HG03469 (cell line): ENCODE results near the gene BAIAP2.

ENCODE experiments used
- ATAC-seq: cut with Tn5 transposase; IDR thresholded peaks from one replicate; pipeline ENCODE4 v1.9.1; 2021; ENCODE audit warnings: mild to moderate bottlenecking, moderate library complexity, moderate number of reproducible peaks; ENCODE audit not compliant: unreplicated experiment

The BAIAP2 gene

DNA sequence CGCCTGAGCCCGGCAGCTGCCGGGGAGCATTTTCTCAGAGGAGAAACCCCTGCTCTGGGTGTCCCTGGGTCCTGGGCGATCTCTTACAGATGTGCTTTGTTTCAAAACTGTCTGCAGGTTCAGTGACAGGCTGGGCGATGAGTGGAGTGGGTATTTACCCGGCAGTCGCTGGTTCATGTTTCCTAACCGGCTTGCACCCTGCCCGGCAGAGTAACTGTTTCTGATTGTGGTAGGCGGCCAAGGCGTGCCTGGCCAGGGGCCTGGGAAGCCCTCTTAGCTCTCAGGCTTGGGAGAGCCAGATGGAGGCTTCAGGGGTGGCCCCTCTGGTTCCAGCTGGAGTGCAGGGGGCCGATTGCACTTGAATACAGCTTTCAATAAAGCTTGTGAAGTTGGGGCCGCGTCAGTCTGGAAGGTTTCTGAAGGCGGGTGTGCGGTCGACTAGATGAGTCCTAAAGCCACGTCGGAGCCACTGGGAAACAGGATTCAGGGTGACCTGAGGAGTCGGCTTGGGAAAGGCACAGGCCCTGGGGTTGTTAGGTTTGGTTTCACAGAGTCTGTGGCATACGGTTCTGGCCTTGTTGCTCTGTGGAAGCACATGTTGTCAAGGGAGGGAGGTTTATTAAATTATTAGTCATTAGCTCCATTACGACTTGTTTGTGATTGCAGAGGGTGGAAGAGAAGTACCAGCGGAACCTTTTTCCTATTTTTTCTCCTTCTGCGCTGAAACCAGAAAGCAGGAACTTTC lies 1.4 kb downstream of the BAIAP2 start:
- no peak for ATAC-seq

DNA sequence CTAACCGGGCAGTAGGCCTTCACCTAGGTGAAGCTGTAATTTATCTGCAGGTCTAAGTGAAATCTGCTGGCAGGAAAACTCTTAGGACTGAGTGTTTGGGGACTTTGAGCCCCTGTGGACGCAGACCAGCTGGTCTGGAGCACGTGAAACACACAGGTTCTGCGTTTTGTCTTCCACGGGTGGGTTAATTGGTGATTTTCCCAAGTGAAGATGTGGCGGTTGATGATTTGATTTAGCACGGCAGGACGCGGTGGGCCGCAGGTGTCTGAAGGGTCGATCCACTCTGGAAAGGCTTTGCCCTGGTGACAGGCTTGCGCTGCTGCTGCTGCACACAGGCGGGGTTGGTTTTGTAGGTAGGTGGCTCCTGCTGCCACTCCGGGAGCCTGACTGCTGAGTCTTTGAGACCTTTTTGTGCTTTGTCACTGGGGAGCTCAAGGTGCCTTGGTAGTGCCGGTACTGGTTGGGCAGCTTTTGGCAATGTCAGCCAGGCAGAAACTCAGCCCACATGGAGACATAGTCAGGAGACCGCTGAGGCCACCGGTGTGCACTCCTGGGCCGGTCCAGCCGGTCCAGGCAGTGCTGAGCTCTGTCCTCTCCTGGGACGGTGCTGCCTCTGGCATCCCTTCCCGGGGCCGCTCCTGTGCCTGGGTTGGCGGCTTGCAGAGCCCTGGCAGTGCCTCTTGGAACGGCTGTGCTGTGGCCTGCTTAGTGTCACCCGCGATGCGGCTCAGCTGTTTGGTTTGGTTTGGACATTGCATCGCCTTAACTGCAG lies 2.3 kb downstream of the BAIAP2 start:
- ATAC-seq = no peak

DNA sequence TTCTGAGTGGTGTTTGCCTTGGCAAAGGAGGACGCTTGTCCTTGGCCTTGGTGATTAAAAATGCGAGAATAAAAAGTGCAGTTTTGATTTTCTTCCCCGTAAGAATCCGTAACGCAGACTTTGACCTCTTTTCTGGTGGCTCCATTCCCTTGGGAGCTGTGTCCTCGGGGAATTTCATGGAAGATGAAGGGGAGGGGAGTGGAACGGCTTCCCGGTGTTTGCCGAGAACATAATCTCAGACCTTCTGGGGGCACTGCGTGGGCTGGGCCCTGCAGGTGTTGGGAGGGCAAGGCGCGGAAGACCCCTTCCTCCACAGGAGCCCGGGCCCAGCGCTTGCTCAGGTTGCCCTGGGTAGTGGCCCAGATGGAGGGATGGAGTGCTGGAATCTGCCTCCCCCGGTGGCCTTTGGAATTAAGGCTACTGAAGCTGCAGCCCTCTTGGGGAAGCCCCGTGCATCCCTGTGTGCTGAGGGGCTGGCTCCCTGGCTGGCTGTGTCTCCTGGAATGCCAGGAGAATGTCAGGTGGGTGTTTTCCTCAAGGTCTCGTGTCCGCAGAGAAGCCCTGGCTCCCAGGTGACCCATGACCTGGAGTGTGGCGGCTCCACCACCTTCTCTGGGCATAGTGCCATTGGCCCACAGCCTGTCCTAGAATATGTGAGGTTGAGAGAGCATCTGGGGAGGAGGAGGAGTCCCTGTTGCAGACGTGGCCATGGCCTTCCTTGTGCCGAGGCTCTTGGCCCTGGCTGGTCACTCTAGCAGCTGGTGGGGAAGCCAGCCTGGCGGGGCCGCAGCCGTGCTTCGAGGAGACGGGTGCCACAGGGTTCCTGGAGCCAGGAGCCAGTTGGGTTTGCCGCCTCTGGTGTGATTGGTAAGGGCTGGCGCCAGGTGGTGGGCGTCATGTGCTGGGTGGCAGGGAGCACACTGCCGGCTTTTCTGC lies 3.1 kb downstream of the BAIAP2 start:
- no peak for ATAC-seq

DNA sequence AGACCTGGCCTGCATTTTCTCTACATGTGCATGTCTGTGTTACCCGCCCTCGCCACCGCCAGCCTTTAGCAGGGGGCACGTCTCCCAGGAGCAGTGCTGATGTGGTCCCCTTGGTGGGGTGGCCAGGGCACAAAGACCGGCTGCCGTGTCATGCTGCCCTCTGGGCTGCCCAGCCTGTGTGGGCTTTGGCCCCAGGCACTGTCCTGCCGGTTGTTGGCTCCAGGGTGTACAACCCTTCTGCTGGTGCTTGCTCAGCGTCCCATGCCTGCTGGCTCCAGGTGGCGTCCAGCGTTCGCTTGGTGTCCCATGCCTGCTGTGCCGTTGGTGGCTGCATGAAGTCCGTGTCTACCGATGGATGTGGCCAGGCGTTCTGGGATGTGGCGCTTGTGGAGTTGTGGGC lies 4.1 kb downstream of the BAIAP2 start:
- ATAC-seq = no peak

DNA sequence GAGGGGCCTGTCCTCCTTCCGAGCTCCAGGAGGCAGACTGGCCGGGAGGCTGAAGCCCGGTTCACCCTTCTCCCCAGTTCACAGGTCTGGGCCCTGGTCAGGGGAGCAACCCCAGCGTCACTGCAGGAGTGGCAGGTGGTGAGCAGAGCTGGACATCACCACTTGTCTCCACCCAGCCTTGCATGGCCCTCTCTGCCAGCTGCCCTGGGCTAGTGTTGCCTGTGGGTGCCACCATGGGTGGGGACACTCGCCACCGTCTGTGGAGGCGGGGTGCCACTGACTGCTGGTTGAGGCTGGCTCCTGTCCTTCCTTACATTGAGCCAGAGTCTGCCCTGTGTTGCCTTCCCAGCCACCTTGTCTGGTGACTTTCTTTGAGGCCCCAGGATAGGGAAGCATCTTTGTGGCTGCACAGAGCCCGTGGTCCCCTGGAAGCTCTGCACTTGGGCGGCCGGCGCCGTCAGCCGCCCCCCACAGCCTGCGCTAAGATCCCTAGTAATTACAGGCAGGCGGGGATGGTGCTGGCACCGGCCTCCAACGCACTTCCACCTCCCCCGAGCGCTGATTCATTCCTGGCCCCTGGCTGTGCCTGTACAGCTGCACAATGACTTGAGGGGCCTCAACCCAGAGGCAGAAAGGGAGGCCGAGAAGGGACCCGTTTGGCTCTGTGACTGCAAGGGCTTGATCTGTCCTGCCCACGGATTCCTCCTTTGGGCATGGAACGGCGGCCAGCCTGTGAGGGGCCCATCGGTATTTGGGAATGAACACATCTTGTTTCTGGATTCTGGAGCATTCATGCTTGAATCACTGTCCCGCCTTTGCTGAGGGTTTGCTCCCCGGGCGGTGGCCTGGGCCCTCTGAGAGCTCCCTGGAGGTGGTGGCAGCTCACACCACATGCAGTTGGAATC lies 5.2 kb downstream of the BAIAP2 start:
- ATAC-seq = no peak

DNA sequence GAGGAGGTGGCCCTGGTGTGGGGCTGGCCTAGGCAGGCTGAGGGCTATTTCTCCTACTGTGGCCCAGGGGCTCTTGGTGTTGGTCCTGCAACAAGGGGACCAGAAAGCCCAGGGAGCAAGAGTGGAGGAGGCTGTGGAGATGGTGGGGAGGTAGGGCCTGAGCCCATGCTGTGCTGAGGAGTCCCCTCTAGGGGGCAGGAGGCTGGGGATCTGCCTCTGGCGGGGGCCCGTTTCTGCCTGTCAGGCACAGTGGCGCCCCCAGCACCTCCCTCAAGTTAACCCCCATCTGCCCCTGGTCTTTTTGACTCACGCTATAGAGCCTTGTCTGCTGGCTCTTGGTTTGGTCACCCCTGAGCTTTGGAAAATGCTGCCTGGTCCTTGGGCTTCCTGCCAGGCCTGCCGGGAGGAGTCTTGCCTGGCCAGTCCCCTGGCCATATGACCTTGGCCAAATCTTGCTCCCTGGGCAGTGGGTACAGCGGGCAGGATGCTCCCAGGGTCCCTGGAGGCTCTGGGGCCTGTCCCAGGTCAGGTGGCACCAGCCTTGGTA lies 5.9 kb downstream of the BAIAP2 start:
- ATAC-seq = no peak

DNA sequence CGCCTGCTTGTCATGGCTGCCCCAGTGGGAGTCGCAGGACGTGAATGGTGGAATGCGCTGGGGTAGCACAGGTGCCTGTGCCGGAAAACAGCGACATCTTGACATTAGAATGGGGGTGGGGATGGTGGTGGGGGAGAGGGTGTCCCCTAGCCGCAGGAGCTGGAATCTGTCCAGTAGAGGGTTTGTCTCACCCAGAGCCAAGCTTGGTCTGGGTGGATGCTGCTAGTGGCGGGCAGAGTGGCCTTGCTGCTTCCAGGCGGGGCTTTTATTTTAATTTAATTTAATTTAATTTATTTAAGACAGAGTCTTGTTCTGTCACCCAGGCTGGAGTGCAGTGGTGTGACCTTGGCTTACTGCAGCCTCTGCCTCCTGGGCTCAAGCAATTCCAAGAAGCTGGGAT lies 7.7 kb downstream of the BAIAP2 start:
- no peak for ATAC-seq

DNA sequence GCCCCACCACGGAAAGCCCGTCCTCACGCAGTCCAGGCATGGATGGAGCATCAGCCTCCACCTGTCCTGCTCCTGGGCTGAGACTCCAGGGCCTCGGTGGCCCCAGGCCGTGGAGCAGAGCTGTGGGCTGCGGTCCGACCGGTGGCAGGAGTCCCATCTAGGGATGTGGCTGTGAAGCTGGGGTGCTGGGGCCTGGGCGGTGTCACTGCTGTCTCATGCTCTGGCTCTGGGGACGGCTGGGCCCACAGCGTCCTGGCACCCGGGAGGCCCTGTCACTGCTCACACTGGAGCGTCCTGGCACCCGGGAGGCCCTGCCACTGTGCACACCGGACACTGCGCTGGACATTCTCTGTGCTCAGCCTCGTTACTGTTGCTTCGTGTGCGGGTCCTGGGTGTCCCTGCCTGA lies 8.4 kb downstream of the BAIAP2 start:
- no peak for ATAC-seq

DNA sequence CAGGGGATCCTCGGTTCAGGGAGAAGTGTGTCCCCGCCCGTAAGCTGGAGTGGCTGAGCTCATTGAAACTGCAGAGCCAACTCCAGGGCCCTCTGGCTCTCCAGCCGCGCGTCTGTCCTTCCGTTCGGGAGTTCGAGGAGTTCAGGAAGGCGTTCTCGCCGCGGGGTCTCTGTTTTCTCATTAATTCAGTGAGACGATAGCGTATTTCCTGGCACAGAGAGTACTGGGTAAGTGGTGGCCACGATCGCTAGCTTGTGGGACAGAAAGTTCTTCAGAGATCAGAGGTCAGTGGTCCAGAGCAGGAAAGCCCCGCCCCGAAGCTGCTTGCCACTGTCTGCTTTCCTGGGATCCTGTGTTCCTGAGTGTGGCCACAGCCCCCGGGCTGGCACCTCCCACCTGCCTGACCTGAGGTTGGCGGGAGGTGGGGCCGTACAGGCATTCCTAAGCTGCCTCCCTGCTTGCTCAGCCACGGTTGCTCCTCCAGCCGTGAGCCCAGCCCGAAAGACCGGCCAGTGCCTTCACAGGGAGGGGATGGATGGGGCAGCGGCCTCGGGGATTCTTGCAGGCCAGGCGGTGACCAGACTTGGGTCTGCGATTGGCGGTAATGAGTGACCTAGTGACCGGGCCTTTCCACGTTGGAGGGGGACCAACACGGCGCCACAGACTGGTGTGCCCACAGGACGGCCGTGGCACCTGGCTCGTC lies 8.9 kb downstream of the BAIAP2 start:
- ATAC-seq = no peak

DNA sequence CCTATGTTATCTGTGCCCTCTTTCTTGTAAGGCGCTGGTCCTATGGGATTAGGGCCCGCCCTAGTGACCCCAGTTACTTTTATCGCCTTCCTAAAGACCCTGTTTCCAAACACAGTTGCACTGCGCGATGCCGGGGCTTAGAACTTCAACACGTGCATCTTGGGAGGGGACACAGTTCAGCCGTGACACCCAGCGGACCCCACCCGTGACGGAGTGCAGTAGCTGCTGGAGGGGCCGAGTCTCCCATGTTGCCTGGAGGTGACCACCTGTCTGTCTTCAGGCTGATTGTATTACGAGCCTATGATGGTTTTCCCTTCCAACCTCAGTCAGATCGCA lies 9.4 kb downstream of the BAIAP2 start:
- ATAC-seq = no peak

DNA sequence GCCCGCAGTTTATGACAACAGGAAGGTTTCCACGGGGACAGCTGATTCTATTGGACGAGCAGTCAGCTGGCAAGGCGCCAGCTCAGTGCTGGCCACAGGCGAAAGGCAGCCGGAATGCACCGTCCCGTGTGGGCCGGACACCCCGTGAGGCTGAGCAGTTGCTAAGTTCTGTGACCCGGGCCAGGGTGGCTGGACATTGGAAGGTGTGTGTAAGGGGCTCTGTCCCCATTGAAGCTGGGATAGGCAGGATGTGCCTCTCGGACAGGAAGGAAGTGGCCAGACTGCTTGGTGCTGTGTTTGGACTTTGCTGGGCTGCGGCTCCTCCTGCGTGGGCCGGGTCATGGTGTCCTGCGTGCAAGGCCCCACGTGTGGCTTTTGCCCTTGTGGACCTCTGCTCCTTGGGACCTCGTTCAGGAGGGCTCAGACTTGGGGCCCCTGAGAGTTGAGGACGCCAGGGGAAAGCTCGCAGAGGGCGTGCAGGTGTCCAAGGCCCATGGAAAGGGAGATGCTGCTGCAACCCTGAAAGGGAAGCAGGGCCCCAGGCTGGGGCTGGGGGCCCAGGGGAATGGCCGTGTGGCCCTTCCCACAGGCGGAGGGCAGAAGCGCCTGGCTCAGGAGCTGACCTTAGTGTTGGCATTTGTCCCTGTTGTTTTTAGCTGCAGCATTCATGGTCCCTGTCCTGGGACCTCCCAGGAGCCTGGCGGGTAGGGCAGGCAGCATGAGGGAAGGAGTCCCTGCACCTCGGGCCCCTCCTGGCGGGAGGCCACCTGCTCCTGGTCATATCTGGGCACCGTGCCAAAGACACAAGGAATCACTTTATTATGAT lies 10.0 kb downstream of the BAIAP2 start:
- no peak for ATAC-seq

DNA sequence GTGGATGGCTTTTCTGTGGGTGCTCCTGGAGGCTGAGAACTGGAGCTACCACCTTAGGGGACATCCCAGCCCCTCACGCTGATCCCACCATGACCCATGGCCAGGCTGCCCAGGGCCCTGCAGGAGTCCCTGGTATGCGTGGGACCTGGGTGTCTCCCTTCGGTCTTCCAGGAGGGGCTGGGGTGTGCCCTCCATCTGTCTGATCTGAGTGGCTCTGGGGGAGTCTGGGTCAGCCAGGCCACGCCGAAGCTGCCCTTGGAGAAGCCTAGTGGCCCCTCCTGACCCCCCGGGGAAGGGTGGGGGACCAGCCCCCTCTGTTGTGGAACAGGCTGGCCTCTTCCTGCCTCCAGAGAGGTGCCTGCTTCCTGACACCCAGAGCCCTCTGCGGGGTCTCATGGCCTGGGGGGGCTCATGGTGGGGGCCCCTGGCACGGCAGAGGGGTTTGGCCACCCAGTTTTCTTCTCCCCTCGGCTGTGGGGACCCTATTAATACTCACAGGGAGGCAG lies 10.7 kb downstream of the BAIAP2 start:
- no peak for ATAC-seq

DNA sequence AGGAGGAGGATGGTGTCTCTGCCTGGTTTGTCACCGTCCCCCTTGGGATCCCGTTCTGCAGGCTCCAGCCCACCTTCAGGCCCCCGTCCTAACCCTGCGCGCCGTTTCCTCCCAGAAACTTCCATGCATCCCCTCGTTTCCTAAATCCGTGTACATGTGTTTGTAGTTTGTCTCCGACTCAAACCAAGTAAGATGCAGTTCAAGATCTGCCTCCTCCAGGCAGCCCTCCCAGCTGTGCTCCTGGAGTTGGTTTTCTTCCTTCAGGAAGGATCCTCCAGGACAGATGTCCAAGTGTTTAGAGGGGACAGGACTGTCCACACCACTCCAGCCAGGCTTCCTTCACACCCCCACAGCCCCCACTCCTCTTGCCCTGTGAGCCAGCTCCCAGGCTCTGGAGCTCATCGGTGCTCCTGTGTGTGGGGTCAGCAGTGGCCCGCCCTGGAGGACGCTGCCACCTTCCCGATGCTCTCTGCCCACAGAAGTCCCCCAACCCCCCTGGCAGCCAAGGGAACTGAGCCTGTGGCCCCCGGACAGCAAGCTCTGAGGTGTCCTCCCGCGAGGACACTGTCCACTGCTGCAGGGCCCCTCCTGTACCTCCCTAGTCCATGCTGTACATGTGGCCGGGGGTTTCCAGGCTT lies 11.3 kb downstream of the BAIAP2 start:
- no peak for ATAC-seq

DNA sequence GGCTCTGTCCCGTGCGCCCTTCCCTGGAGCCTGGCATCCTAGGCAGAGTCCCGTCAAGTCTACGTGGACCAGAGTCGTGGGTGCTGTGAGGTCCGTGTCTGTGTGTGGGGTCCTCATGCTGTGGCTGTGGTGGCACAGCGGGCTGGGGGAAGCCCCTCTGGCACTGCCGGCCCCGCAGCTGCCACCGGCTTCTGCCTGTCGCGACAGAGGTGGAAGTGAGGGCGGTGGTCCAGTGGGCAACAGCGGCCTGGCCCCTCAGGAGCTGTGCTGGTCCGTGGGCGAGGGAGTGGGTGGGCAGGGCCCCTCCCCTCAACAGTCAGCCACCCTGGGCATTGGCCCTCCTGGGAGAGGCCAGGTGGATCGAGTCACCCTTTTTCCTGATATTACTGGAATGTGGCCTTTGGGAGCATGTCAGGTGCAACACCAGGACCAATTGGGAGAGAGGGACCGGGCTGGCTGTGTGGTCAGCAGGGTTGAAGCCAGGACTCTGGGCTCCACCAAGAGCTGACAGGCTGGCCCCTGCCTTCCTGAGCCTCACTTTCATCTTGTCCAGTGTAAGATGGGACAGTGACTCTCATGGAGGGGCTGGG lies 11.9 kb downstream of the BAIAP2 start:
- ATAC-seq = no peak

DNA sequence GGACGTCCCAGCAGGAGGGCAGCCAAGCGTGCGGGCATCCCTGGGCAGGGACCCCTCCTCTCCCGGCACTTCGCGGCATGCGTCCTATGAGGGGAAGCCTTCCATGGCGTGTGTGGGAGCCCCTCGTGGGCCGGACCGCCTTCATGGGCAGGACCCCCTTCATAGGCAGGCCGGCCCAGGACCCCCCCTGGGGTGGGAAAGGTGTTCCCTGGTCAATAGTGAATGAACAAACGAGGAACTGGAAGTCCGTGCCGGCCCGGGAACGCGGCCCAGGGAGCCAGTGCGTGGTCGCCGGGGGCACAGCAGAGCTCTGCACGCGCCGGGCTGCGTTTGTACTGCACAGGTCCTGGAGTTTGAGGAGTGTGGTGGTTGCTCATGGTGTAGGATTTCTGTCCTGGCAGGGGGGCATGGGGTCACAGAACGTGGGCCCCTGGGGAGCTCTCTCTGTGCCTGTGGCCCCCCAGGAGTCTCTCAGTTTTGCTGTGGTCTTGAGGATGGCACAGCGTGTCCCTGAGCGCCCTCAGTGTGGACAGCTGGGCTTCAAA lies 13.9 kb downstream of the BAIAP2 start:
- no peak for ATAC-seq

DNA sequence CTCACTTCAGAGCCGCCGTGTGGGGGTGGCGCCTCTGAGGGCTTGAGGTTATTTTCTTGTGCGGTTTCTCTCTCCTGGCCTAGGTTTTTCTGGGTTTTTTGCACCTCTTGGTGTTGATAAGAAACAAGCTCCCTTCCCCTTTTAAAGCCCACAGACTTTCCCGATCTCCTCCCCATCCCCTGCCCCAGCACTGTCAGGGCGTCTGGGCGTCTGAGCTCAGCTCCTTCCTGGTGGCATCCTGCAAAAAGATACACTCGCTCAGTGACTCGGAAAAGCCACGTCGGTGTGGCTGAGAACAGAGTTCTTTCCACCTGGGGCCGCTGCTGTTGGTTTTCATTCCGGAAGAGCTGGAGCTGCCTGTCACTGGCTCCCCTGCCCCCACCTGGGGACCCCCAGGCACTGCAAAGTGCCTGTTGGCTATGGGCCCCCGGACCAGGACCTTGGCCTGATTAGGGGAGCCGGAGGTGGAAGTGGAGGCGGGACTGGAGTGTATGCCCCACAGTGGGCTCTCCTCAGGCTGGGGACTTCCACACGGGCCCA lies 14.5 kb downstream of the BAIAP2 start:
- ATAC-seq = no peak

DNA sequence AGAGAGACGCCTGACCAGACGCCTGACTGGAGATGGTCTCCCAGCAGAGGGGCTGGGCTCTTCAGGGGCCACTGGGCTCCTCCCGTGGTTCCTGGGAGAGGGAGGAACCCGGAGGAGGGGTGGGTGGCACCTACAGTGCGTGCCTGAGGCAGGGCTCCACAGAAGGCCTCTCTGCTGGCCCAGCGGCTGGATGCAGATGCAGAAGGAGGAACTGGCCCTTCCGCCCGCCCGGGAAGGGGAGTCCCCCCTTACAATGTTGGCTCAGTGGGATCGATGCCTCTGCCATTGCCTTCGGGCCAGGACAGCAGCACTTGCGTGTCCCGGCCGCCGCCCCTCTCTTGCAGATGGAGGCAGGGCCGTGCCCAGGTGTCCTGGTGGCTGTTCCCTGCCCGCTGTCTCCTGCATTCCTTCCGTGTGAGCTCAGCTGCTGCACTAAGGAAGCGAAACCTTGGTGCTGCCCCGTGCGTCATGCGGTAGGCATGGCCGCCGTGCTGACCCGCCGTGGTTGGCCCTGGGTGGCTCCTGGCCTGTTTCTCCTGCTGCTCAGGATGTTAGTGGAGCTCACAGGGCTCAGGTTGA lies 15.1 kb downstream of the BAIAP2 start:
- no peak for ATAC-seq
